WTC11 (cell line): ENCODE measurements around the gene TOGARAM2.

Source experiments
- CTCF ChIP-seq: fragments of 200-600 bp; IDR thresholded peaks from 2 replicates; pipeline ENCODE4 v1.8.0; 2022; ENCODE audit warnings: antibody characterized with exemption
- ZBTB43 ChIP-seq: sonication (generic); formaldehyde crosslinking; IDR thresholded peaks from 2 replicates; pipeline ENCODE4 v1.8.1; 2023; ENCODE audit warnings: mild to moderate bottlenecking, missing genetic modification reagents

GRCh38 chr2:29042561-29043075 lies 61.5 kb downstream of the TOGARAM2 start:
- TF ChIP-seq ZBTB43 (CRISPR knock-in tag) (no peak), CTCF (no peak)
